Panc1 (cell line): ENCODE data around the gene PHTF2. TPM values are rescaled to one million over a fixed set of nuclear protein-coding genes. Genes with fewer than 3 reads are reported as not detected.
A peak's percentile ranks its signal among the peaks of the same experiment; 100 is the strongest.

Source experiments
- ATAC-seq: fragments of 200-7000 bp; cut with Tn5 transposase; 2 replicates; pipeline ENCODE4 v1.9.1; 2020; ENCODE audit warnings: mild to moderate bottlenecking, moderate library complexity
- BruUV-seq: library from RNA; stranded (reverse); fragments of 400-500 nt; replicated peaks from 2 replicates; lab custom pipeline; 2021; lab: Mats Ljungman, UMichigan
- CTCF ChIA-PET: fragments of 300-600 bp; sonication (Branson Sonifier 250); formaldehyde crosslinking; loops from one replicate; lab custom pipeline; 2022; ENCODE audit warnings: antibody characterized with exemption; lab: Charles Lee
- POLR2A ChIA-PET: fragments of 300-600 bp; sonication (Branson Sonifier 250); formaldehyde crosslinking; loops from one replicate; lab custom pipeline; 2022; ENCODE audit warnings: antibody characterized with exemption; lab: Charles Lee
- DNase-seq: peaks from one replicate; pipeline ENCODE4 v3.0.0-alpha.2; 2010; ENCODE audit warnings: low read depth, low spot score
- H3K27ac ChIP-seq: 2 replicates; pipeline ENCODE4 v1.5.1; 2011; ENCODE audit warnings: mild to moderate bottlenecking, low read length, inconsistent platforms
- H3K27me3 ChIP-seq: fragments of 200-500 bp; sonication (Bioruptor generic); 2 replicates; pipeline ENCODE4 v1.6.0; 2014; ENCODE audit warnings: low read length, inconsistent platforms; ENCODE audit not compliant: control insufficient read depth, insufficient read depth
- H3K36me3 ChIP-seq: fragments of 200-500 bp; sonication (Bioruptor generic); 2 replicates; pipeline ENCODE4 v1.5.1; 2014; ENCODE audit warnings: inconsistent platforms, mild to moderate bottlenecking, low read length, moderate library complexity; ENCODE audit not compliant: control insufficient read depth, insufficient read depth
- H3K4me1 ChIP-seq: 2 replicates; pipeline ENCODE4 v1.5.1; 2011; ENCODE audit warnings: inconsistent platforms, mild to moderate bottlenecking, low read length, moderate library complexity; ENCODE audit not compliant: control insufficient read depth, insufficient read depth
- H3K4me3 ChIP-seq, 2 experiments: 2 replicates each; pipeline ENCODE4 v1.5.1; 2011 to 2012; ENCODE audit warnings: low read depth in 2 of 2, low read length in 2 of 2, mild to moderate bottlenecking in 2 of 2, inconsistent platforms in 1 of 2, moderate library complexity in 1 of 2
- H3K9me3 ChIP-seq: fragments of 200-500 bp; sonication (Bioruptor generic); 2 replicates; pipeline ENCODE4 v1.5.1; 2014; ENCODE audit warnings: low read depth, mild to moderate bottlenecking, inconsistent platforms, low read length, moderate library complexity; ENCODE audit not compliant: control insufficient read depth, insufficient read depth
- CTCF ChIP-seq: fragments of 450-650 bp; IDR thresholded peaks from 2 replicates; pipeline ENCODE4 v1.5.1; 2017; ENCODE audit warnings: mild to moderate bottlenecking
- POLR2AphosphoS5 ChIP-seq: IDR thresholded peaks from 2 replicates; pipeline ENCODE4 v1.6.1; 2012; ENCODE audit warnings: mild to moderate bottlenecking, low read depth, low read length, moderate library complexity
- REST ChIP-seq, 2 experiments: IDR thresholded peaks; 2 replicates each; pipeline ENCODE4 v1.6.1; 2011 to 2012; ENCODE audit warnings: low read depth in 2 of 2, control low read depth in 1 of 2, low read length in 1 of 2, mild to moderate bottlenecking in 1 of 2, moderate library complexity in 1 of 2; ENCODE audit not compliant: insufficient read depth in 1 of 2
- SIN3A ChIP-seq: IDR thresholded peaks from 2 replicates; pipeline ENCODE4 v1.6.1; 2012; ENCODE audit warnings: low read depth, mild to moderate bottlenecking, low read length, moderate library complexity, borderline replicate concordance; ENCODE audit not compliant: insufficient read depth
- TCF7L2 ChIP-seq: IDR thresholded peaks from 2 replicates; pipeline ENCODE4 v1.6.1; 2011; ENCODE audit warnings: mild to moderate bottlenecking, low read depth, low read length, inconsistent platforms
- in situ Hi-C: cut with HindIII; loops from 2 replicates; pipeline ENCODE4 v1.10.0; 2016; ENCODE audit warnings: low sequenced_read_pairs, low pct_unique_long_range_greater_than_20kb
- intact Hi-C: fragments of 100-400 bp; cut with micrococcal nuclease; formaldehyde crosslinking; loops from one replicate; pipeline ENCODE4 v1.10.0; 2022; ENCODE audit not compliant: unreplicated experiment
- total RNA-seq: library from RNA; stranded (reverse); gene quantifications from one replicate; pipeline ENCODE4 v1.2.1, GENCODE V29; 2021; ENCODE audit not compliant: unreplicated experiment

PHTF2 gene
- total RNA-seq, 1 experiment from 2014 or later = 61.5 TPM

- H3K27me3 ChIP-seq = no peaks in the 10 kb centered on the region
- no peak overlapping the region for H3K4me3 ChIP-seq
- ChIA-PET CTCF (no interaction called here), POLR2A (no interaction called here)
- no peaks in the 10 kb centered on the region for H3K9me3 ChIP-seq
- H3K36me3 ChIP-seq = no peaks in the 10 kb centered on the region
- no peaks in the 10 kb centered on the region for H3K4me1 ChIP-seq
- in situ Hi-C loops (no loop called here), intact Hi-C loops (no loop called here)
- DNase-seq (no peak), ATAC-seq (no peak)
- BruUV-seq = no TSS peak
- TF ChIP-seq SIN3A = no peak
- TF ChIP-seq POLR2AphosphoS5 = no peak
- TF ChIP-seq REST (IDR thresholded peaks at IDR 0.05; ENCODE audit: insufficient read depth in 1 of 2, low read depth in 2 of 2, low read length in 1 of 2) = no peak
- no peak for TF ChIP-seq CTCF
- no peak for TF ChIP-seq TCF7L2
- H3K27ac ChIP-seq = no peak overlapping the region
Measured at GRCh38 chr7:77846317-77847092, 47.9 kb downstream of the PHTF2 start.

GRCh38 chr7:77855371-77856083 is 57.0 kb downstream of the PHTF2 start:
- intact Hi-C loops = no loop called here
- no TSS peak for BruUV-seq
- TF ChIP-seq CTCF (no peak), POLR2AphosphoS5 (no peak), TCF7L2 (no peak), REST (IDR thresholded peaks at IDR 0.05; ENCODE audit: insufficient read depth in 1 of 2, low read depth in 2 of 2, low read length in 1 of 2) (no peak), SIN3A (no peak)
- Histone ChIP-seq H3K4me3 (no peak overlapping the region), H3K27me3 (no peaks in the 10 kb centered on the region), H3K36me3 (no peaks in the 10 kb centered on the region), H3K4me1 (no peaks in the 10 kb centered on the region), H3K9me3 (no peaks in the 10 kb centered on the region), H3K27ac (no peak overlapping the region)
- 0 out of 2 replicates have a peak, but pooled peaks have one; percentile 56 for ATAC-seq
- in situ Hi-C loops = no loop called here
- POLR2A ChIA-PET = no interaction called here
- no peak for DNase-seq
- CTCF ChIA-PET = no interaction called here
